HepG2 (cell line): Measurements from ENCODE around the gene BEST2. TPM values are rescaled to one million over a fixed set of nuclear protein-coding genes. Genes with fewer than 3 reads are reported as not detected.

ENCODE experiments used
- ARNTL ChIP-seq: sonication (generic); formaldehyde crosslinking; IDR thresholded peaks from 2 replicates; pipeline ENCODE4 v1.4.0; 2020; ENCODE audit warnings: mild to moderate bottlenecking, missing genetic modification reagents
- EZH2 ChIP-seq: conservative IDR thresholded peaks from 2 replicates; pipeline ENCODE4 v1.6.1; 2012; ENCODE audit warnings: mild to moderate bottlenecking, low read depth, low read length, moderate library complexity
- FLYWCH1 ChIP-seq: sonication (generic); formaldehyde crosslinking; IDR thresholded peaks from 2 replicates; pipeline ENCODE4 v1.8.1; 2023; ENCODE audit warnings: mild to moderate bottlenecking, missing genetic modification reagents
- FOXO1 ChIP-seq: sonication (generic); formaldehyde crosslinking; IDR thresholded peaks from 2 replicates; pipeline ENCODE4 v1.4.0; 2020; ENCODE audit warnings: missing genetic modification reagents
- MED13 ChIP-seq: sonication (generic); formaldehyde crosslinking; IDR thresholded peaks from 2 replicates; pipeline ENCODE4 v1.5.0; 2020; ENCODE audit warnings: missing genetic modification reagents
- MTA3 ChIP-seq: sonication (generic); formaldehyde crosslinking; IDR thresholded peaks from 2 replicates; pipeline ENCODE4 v1.4.0; 2020; ENCODE audit warnings: missing genetic modification reagents
- NCOA1 ChIP-seq: sonication (generic); formaldehyde crosslinking; IDR thresholded peaks from 2 replicates; pipeline ENCODE4 v1.9.0; 2021; ENCODE audit warnings: missing genetic modification reagents
- PAF1 ChIP-seq: IDR thresholded peaks from 2 replicates; pipeline ENCODE4 v1.6.1; 2016; ENCODE audit warnings: missing genetic modification reagents, missing compliant biosample characterization
- RAD21 ChIP-seq: fragments of 450-650 bp; formaldehyde crosslinking; IDR thresholded peaks from 2 replicates; pipeline ENCODE4 v1.5.0; 2020; ENCODE audit warnings: mild to moderate bottlenecking
- RARA ChIP-seq: IDR thresholded peaks from 2 replicates; pipeline ENCODE4 v1.6.1; 2016; ENCODE audit warnings: missing genetic modification reagents, missing compliant biosample characterization
- RORA ChIP-seq: sonication (generic); formaldehyde crosslinking; IDR thresholded peaks from 2 replicates; pipeline ENCODE4 v1.5.0; 2020; ENCODE audit warnings: mild to moderate bottlenecking, missing genetic modification reagents, moderate library complexity
- SKI ChIP-seq: fragments of 450-650 bp; IDR thresholded peaks from one replicate; pipeline ENCODE4 v1.6.1; 2018; ENCODE audit warnings: mild to moderate bottlenecking; ENCODE audit not compliant: partially characterized antibody
- SMAD3 ChIP-seq: sonication (generic); formaldehyde crosslinking; IDR thresholded peaks from 2 replicates; pipeline ENCODE4 v1.4.0; 2020; ENCODE audit warnings: missing genetic modification reagents
- TP53 ChIP-seq: sonication (generic); formaldehyde crosslinking; conservative IDR thresholded peaks from 2 replicates; pipeline ENCODE4 v1.4.0; 2020; ENCODE audit warnings: missing genetic modification reagents
- ZBTB20 ChIP-seq: sonication (generic); formaldehyde crosslinking; IDR thresholded peaks from 2 replicates; pipeline ENCODE4 v1.8.1; 2023; ENCODE audit warnings: missing genetic modification reagents, low read depth, mild to moderate bottlenecking, borderline replicate concordance
- ZFP37 ChIP-seq: sonication (generic); formaldehyde crosslinking; IDR thresholded peaks from 2 replicates; pipeline ENCODE4 v1.4.0; 2020; ENCODE audit warnings: missing genetic modification reagents, borderline replicate concordance
- ZNF234 ChIP-seq: sonication (generic); formaldehyde crosslinking; conservative IDR thresholded peaks from 2 replicates; pipeline ENCODE4 v1.5.1; 2020; ENCODE audit warnings: mild to moderate bottlenecking, missing genetic modification reagents
- ZNF263 ChIP-seq: sonication (generic); formaldehyde crosslinking; IDR thresholded peaks from 2 replicates; pipeline ENCODE4 v1.4.0; 2020; ENCODE audit warnings: missing genetic modification reagents
- ZNF274 ChIP-seq: sonication (generic); formaldehyde crosslinking; IDR thresholded peaks from 2 replicates; pipeline ENCODE4 v1.5.1; 2020; ENCODE audit warnings: mild to moderate bottlenecking, missing genetic modification reagents
- ZNF331 ChIP-seq: sonication (generic); formaldehyde crosslinking; IDR thresholded peaks from 2 replicates; pipeline ENCODE4 v1.4.0; 2020; ENCODE audit warnings: missing genetic modification reagents
- ZNF383 ChIP-seq: sonication (generic); formaldehyde crosslinking; IDR thresholded peaks from 2 replicates; pipeline ENCODE4 v1.4.0; 2020; ENCODE audit warnings: missing genetic modification reagents, mild to moderate bottlenecking, borderline replicate concordance
- ZNF430 ChIP-seq: sonication (generic); formaldehyde crosslinking; IDR thresholded peaks from 2 replicates; pipeline ENCODE4 v1.9.0; 2021; ENCODE audit warnings: mild to moderate bottlenecking, missing genetic modification reagents
- ZNF44 ChIP-seq: sonication (generic); formaldehyde crosslinking; IDR thresholded peaks from 2 replicates; pipeline ENCODE4 v1.5.1; 2020; ENCODE audit warnings: mild to moderate bottlenecking, missing genetic modification reagents
- ZNF451 ChIP-seq: sonication (generic); formaldehyde crosslinking; IDR thresholded peaks from 2 replicates; pipeline ENCODE4 v1.5.0; 2020; ENCODE audit warnings: mild to moderate bottlenecking, missing genetic modification reagents
- ZNF75D ChIP-seq: sonication (generic); formaldehyde crosslinking; IDR thresholded peaks from 2 replicates; pipeline ENCODE4 v1.8.1; 2023; ENCODE audit warnings: missing genetic modification reagents, mild to moderate bottlenecking, borderline replicate concordance
- ZNF879 ChIP-seq: sonication (generic); formaldehyde crosslinking; IDR thresholded peaks from 2 replicates; pipeline ENCODE4 v1.8.1; 2023; ENCODE audit warnings: missing genetic modification reagents
- polyA plus RNA-seq, 8 experiments: library from polyadenylated mRNA; depleted of rRNA in 3 of 8; stranded (reverse) in 7 of 8; unstranded in 1 of 8; fragments of >200 nt; fragmentation: Illumina TruSeq in 4 of 8; extraction: Trizol in 4 of 8; gene quantifications; 2 replicates each; pipeline versions ENCODE4 v1.2.1 to v1.2.3, GENCODE V29; 2011 to 2016; ENCODE audit warnings: low read depth in 4 of 8, missing spikeins in 1 of 8, mixed read lengths in 1 of 8; ENCODE audit not compliant: insufficient read depth in 1 of 8
- total RNA-seq, 5 experiments: library from RNA; depleted of rRNA; stranded (reverse); fragments of >200 nt; fragmentation: Illumina TruSeq; extraction: Trizol; gene quantifications; 2 replicates each; pipeline ENCODE4 v1.2.3, GENCODE V29; 2016; ENCODE audit warnings: low read depth in 1 of 5
- TF ChIP-seq, protein P1 (sequence below): sonication (generic); formaldehyde crosslinking; IDR thresholded peaks from 2 replicates; pipeline ENCODE4 v1.4.0; 2020; ENCODE audit warnings: mild to moderate bottlenecking, missing genetic modification reagents
- TF ChIP-seq, protein P2 (sequence below): sonication (generic); formaldehyde crosslinking; IDR thresholded peaks from 2 replicates; pipeline ENCODE4 v1.5.1; 2020; ENCODE audit warnings: missing genetic modification reagents, mild to moderate bottlenecking, borderline replicate concordance
- TF ChIP-seq, protein P3 (sequence below): IDR thresholded peaks from 2 replicates; pipeline ENCODE4 v1.6.1; 2012; ENCODE audit warnings: low read depth, low read length, improper control_type of control experiment
- TF ChIP-seq, protein P4 (sequence below): sonication (generic); formaldehyde crosslinking; IDR thresholded peaks from 2 replicates; pipeline ENCODE4 v1.4.0; 2020; ENCODE audit warnings: missing genetic modification reagents

BEST2 gene
- total and polyA plus RNA-seq, 2 of the 13 experiments (the other 11 are each of a cell fraction or from before 2014, with no cell fraction given), result not detected

DNA sequence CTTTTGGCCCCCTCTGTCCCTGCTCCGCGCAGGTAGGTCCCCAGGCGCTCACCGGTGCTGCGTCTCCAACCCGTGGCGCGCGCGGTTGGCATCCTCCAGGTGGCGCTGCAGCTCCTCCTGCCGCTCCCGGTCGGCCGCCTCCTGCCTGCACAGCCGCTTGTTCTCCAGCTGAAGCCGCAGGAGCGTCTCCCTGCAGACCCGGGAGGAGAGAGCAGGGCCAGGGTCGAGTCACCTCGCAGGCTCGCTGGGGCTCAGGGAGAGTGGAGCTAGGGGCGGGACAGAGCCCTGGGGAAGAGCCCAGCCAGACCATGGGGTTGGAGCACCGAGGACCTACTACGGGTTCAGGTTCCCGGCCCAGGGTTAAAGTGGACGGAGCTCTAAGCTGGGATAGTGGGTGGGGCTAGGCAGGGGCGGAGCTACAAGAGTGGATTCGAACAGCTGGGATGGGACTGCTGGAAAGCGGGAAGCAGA lies 14.5 kb downstream of the BEST2 start (continued):
- TF ChIP-seq ZNF75D (CRISPR knock-in tag), result no peak
- peak; percentile 32; the same call in 1 of the 2 replicates for TF ChIP-seq ZNF44
- no peak for TF ChIP-seq MTA3 (CRISPR knock-in tag)
- no peak for TF ChIP-seq ZNF451 (CRISPR knock-in tag)
- TF ChIP-seq, protein P1, sequence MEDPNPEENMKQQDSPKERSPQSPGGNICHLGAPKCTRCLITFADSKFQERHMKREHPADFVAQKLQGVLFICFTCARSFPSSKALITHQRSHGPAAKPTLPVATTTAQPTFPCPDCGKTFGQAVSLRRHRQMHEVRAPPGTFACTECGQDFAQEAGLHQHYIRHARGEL (CRISPR knock-in tag), result no peak; the same call in 1 of the 2 replicates
- TF ChIP-seq EZH2, result no peak
- no peak for TF ChIP-seq PAF1 (CRISPR knock-in tag)
- no peak for TF ChIP-seq ZFP37 (CRISPR knock-in tag)
- TF ChIP-seq SKI, result no peak
- peak; percentile 67; the same call in 1 of the 2 replicates for TF ChIP-seq FOXO1 (CRISPR knock-in tag)
- TF ChIP-seq ZBTB20 (CRISPR knock-in tag), result no peak
- TF ChIP-seq ZNF383 (CRISPR knock-in tag), result no peak
- no peak for TF ChIP-seq ZNF234 (CRISPR knock-in tag)
- TF ChIP-seq SMAD3 (CRISPR knock-in tag), result 0 out of 2 replicates have a peak, but pooled peaks have one; percentile 19
- TF ChIP-seq ZNF879 (CRISPR knock-in tag), result no peak
- no peak for TF ChIP-seq TP53 (CRISPR knock-in tag)
- TF ChIP-seq ZNF274 (CRISPR knock-in tag), result peak; percentile 61; the same call in 1 of the 2 replicates
- TF ChIP-seq ZNF263, result peak; percentile 58; the same call in 1 of the 2 replicates
- no peak for TF ChIP-seq RORA (CRISPR knock-in tag)
- TF ChIP-seq ZNF331 (CRISPR knock-in tag), result peak; percentile 35; the same call in 1 of the 2 replicates
- peak; percentile 92 for TF ChIP-seq RAD21 (CRISPR knock-in tag)
- TF ChIP-seq, protein P2, sequence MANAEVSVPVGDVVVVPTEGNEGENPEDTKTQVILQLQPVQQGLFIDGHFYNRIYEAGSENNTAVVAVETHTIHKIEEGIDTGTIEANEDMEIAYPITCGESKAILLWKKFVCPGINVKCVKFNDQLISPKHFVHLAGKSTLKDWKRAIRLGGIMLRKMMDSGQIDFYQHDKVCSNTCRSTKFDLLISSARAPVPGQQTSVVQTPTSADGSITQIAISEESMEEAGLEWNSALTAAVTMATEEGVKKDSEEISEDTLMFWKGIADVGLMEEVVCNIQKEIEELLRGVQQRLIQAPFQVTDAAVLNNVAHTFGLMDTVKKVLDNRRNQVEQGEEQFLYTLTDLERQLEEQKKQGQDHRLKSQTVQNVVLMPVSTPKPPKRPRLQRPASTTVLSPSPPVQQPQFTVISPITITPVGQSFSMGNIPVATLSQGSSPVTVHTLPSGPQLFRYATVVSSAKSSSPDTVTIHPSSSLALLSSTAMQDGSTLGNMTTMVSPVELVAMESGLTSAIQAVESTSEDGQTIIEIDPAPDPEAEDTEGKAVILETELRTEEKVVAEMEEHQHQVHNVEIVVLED, result peak; percentile 40; the same call in 1 of the 2 replicates
- TF ChIP-seq ARNTL (CRISPR knock-in tag), result no peak
- no peak for TF ChIP-seq ZNF430 (CRISPR knock-in tag)
- no peak for TF ChIP-seq NCOA1 (CRISPR knock-in tag)
- TF ChIP-seq MED13, result no peak
- TF ChIP-seq RARA, result no peak
- TF ChIP-seq FLYWCH1 (CRISPR knock-in tag), result no peak
- TF ChIP-seq, protein P3, sequence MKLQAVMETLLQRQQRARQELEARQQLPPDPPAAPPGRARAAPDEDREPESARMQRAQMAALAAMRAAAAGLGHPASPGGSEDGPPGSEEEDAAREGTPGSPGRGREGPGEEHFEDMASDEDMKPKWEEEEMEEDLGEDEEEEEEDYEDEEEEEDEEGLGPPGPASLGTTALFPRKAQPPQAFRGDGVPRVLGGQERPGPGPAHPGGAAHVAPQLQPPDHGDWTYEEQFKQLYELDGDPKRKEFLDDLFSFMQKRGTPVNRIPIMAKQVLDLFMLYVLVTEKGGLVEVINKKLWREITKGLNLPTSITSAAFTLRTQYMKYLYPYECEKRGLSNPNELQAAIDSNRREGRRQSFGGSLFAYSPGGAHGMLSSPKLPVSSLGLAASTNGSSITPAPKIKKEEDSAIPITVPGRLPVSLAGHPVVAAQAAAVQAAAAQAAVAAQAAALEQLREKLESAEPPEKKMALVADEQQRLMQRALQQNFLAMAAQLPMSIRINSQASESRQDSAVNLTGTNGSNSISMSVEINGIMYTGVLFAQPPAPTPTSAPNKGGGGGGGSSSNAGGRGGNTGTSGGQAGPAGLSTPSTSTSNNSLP, result no peak
- TF ChIP-seq, protein P4, sequence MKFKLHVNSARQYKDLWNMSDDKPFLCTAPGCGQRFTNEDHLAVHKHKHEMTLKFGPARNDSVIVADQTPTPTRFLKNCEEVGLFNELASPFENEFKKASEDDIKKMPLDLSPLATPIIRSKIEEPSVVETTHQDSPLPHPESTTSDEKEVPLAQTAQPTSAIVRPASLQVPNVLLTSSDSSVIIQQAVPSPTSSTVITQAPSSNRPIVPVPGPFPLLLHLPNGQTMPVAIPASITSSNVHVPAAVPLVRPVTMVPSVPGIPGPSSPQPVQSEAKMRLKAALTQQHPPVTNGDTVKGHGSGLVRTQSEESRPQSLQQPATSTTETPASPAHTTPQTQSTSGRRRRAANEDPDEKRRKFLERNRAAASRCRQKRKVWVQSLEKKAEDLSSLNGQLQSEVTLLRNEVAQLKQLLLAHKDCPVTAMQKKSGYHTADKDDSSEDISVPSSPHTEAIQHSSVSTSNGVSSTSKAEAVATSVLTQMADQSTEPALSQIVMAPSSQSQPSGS (CRISPR knock-in tag), result no peak
